PC-3 (cell line): Measurements from ENCODE around the gene MRPS9. TPM values are rescaled to one million over a fixed set of nuclear protein-coding genes. Genes with fewer than 3 reads are reported as not detected.

Experiments used
- ATAC-seq: fragments of 200-7000 bp; cut with Tn5 transposase; 2 replicates; pipeline ENCODE4 v1.9.1; 2020; ENCODE audit warnings: mild to moderate bottlenecking, moderate library complexity
- BruUV-seq: library from RNA; stranded (reverse); fragments of 400-500 nt; replicated peaks from 2 replicates; lab custom pipeline; 2021; lab: Mats Ljungman, UMichigan
- CTCF ChIA-PET: fragments of 300-600 bp; sonication (Branson Sonifier 250); formaldehyde crosslinking; loops from one replicate; lab custom pipeline; 2022; ENCODE audit warnings: antibody characterized with exemption; lab: Charles Lee
- POLR2A ChIA-PET: fragments of 300-600 bp; sonication (Branson Sonifier 250); formaldehyde crosslinking; loops from one replicate; lab custom pipeline; 2022; ENCODE audit warnings: antibody characterized with exemption; ENCODE audit not compliant: unreplicated experiment; lab: Charles Lee
- DNase-seq: peaks from one replicate; pipeline ENCODE4 v3.0.0-alpha.2; 2015
- H2AFZ ChIP-seq: fragments of 300-600 bp; sonication (generic); 2 replicates; pipeline ENCODE4 v1.6.0; 2016; ENCODE audit warnings: antibody characterized with exemption, low read length
- H3F3A ChIP-seq: fragments of 300-600 bp; sonication (generic); one replicate; pipeline ENCODE4 v1.6.0; 2017; ENCODE audit warnings: antibody characterized with exemption, low read length, control low read depth, mild to moderate bottlenecking; ENCODE audit not compliant: unreplicated experiment
- H3K27ac ChIP-seq: fragments of 300-600 bp; sonication (generic); 2 replicates; pipeline ENCODE4 v1.5.1; 2016; ENCODE audit warnings: mild to moderate bottlenecking, low read length
- H3K27me3 ChIP-seq: fragments of 300-600 bp; sonication (generic); 2 replicates; pipeline ENCODE4 v1.6.1; 2016; ENCODE audit warnings: low read length, mixed read lengths
- H3K36me3 ChIP-seq: fragments of 300-600 bp; sonication (generic); 2 replicates; pipeline ENCODE4 v1.6.1; 2016; ENCODE audit warnings: low read depth, mixed run types, low read length, mixed read lengths
- H3K4me1 ChIP-seq: fragments of 300-600 bp; sonication (generic); 2 replicates; pipeline ENCODE4 v1.5.1; 2016; ENCODE audit warnings: low read length; ENCODE audit not compliant: insufficient read depth
- H3K4me2 ChIP-seq: fragments of 300-600 bp; sonication (generic); 2 replicates; pipeline ENCODE4 v1.6.0; 2016; ENCODE audit warnings: low read length
- H3K4me3 ChIP-seq: fragments of 300-600 bp; sonication (generic); 2 replicates; pipeline ENCODE4 v1.5.1; 2016; ENCODE audit warnings: mild to moderate bottlenecking, low read length, mixed read lengths
- H3K79me2 ChIP-seq: fragments of 300-600 bp; sonication (generic); 2 replicates; pipeline ENCODE4 v1.6.1; 2017; ENCODE audit warnings: low read length, mixed read lengths
- H3K9ac ChIP-seq: fragments of 300-600 bp; sonication (generic); 2 replicates; pipeline ENCODE4 v1.6.0; 2016; ENCODE audit warnings: mild to moderate bottlenecking, low read length
- H3K9me2 ChIP-seq: fragments of 300-600 bp; sonication (generic); replicated peaks from 2 replicates; pipeline ENCODE4 v1.6.1; 2016; ENCODE audit warnings: mixed run types, low read length, mixed read lengths
- H3K9me3 ChIP-seq: fragments of 300-600 bp; sonication (generic); 2 replicates; pipeline ENCODE4 v1.6.1; 2016; ENCODE audit warnings: low read length, mixed read lengths
- H4K20me1 ChIP-seq: fragments of 300-600 bp; sonication (generic); 2 replicates; pipeline ENCODE4 v1.6.1; 2016; ENCODE audit warnings: low read length, mixed read lengths
- EZH2 ChIP-seq: fragments of 300-600 bp; sonication (generic); IDR thresholded peaks from one replicate; pipeline ENCODE4 v1.6.1; 2017; ENCODE audit warnings: antibody characterized with exemption, mild to moderate bottlenecking, low read length; ENCODE audit not compliant: unreplicated experiment
- EZH2phosphoT487 ChIP-seq: fragments of 300-600 bp; sonication (generic); IDR thresholded peaks from 2 replicates; pipeline ENCODE4 v1.6.1; 2018; ENCODE audit warnings: mild to moderate bottlenecking, antibody characterized with exemption, low read length, borderline replicate concordance
- intact Hi-C: fragments of 100-400 bp; cut with micrococcal nuclease; formaldehyde crosslinking; loops from 2 replicates; pipeline ENCODE4 v1.9.0; 2023
- total RNA-seq: library from RNA; depleted of rRNA; stranded (reverse); fragments of >200 nt; gene quantifications from 2 replicates; pipeline ENCODE4 v1.2.3, GENCODE V29; 2014
- TF ChIP-seq, protein P1 (sequence below): fragments of 300-600 bp; sonication (generic); conservative IDR thresholded peaks from 2 replicates; pipeline ENCODE4 v1.5.1; 2017; ENCODE audit warnings: antibody characterized with exemption, low read depth, mild to moderate bottlenecking, low read length

The MRPS9 gene
- total RNA-seq, 1 experiment from 2014 or later = 64.0 TPM

DNA sequence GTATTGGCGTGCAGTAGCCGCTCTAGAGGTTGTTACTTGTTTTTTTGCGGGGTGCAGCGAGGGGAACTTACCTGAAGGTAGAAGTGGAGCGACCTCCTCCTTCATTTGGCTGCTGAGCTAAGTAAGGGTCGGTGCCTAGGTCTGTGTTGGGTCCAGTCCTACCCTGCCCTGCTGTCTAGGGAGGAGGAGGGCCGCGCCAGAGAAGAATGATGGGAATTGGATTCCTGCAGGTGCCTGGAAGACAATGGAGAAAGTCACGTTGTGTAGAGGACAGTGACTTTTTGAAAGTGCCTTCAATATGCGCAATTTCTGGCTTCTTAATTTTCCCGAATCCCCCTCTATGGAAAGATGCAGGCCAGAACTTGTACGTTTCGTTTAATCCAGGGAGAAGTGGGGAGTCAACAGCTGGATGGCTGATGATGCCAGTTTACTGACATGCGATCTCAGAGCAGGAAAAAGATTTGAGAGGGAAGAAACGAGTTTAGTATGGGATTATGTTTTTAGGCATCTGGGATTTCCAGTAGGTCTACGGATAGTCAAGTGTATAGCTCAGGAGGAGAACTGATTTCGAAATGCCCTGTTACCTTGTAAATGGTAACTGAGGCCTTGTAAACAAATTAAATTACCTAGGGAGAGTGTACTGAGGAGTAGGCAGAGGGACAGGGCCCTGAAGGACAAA, 653 bp downstream of the MRPS9 start:
- peak overlapping the region; percentile 14 for H3K27ac ChIP-seq
- peaks cover 54% of the 10 kb centered on the region for H3K79me2 ChIP-seq
- H2AFZ ChIP-seq = peak overlapping the region; percentile 95
- H3K4me2 ChIP-seq = peak overlapping the region; percentile 88
- H3K4me1 ChIP-seq = peaks cover 20% of the 10 kb centered on the region
- H3K9me2 ChIP-seq = no peaks in the 10 kb centered on the region
- peak; percentile 4 for DNase-seq
- 0 out of 2 replicates have a peak, but pooled peaks cover 2% of the 10 kb centered on the region for H3K36me3 ChIP-seq
- H3K9ac ChIP-seq = peak overlapping the region; percentile 85
- TF ChIP-seq EZH2 = no peak
- TF ChIP-seq EZH2phosphoT487 = no peak
- TF ChIP-seq, protein P1, sequence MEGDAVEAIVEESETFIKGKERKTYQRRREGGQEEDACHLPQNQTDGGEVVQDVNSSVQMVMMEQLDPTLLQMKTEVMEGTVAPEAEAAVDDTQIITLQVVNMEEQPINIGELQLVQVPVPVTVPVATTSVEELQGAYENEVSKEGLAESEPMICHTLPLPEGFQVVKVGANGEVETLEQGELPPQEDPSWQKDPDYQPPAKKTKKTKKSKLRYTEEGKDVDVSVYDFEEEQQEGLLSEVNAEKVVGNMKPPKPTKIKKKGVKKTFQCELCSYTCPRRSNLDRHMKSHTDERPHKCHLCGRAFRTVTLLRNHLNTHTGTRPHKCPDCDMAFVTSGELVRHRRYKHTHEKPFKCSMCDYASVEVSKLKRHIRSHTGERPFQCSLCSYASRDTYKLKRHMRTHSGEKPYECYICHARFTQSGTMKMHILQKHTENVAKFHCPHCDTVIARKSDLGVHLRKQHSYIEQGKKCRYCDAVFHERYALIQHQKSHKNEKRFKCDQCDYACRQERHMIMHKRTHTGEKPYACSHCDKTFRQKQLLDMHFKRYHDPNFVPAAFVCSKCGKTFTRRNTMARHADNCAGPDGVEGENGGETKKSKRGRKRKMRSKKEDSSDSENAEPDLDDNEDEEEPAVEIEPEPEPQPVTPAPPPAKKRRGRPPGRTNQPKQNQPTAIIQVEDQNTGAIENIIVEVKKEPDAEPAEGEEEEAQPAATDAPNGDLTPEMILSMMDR = no peak
- ChIA-PET POLR2A (interaction anchor here (0.5 to 0.7 kb wide), 3 partner anchors 33 to 610 kb away, joined by 3 to 4 read pairs (median 3); no protein-coding TSS in a partner anchor), CTCF (no interaction called here)
- peaks cover 21% of the 10 kb centered on the region for H4K20me1 ChIP-seq
- peak; percentile 2 for ATAC-seq
- no peaks in the 10 kb centered on the region for H3K9me3 ChIP-seq
- intact Hi-C loops = loop anchor here (2.0 kb wide), 1 partner anchor 34 kb away; no protein-coding TSS in a partner anchor
- peak overlapping the region; percentile 91 for H3K4me3 ChIP-seq
- H3K27me3 ChIP-seq = no peaks in the 10 kb centered on the region
- BruUV-seq = TSS peak; percentile 64
- H3F3A ChIP-seq = no peaks in the 10 kb centered on the region

GRCh38 chr2:105039559-105039958, 1.7 kb downstream of the MRPS9 start:
- H3K4me3 ChIP-seq = peak overlapping the region; percentile 91; the same call in 1 of the 2 replicates
- H3K9me3 ChIP-seq = no peaks in the 10 kb centered on the region
- H2AFZ ChIP-seq = no peak overlapping the region
- peaks cover 18% of the 10 kb centered on the region for H3K4me1 ChIP-seq
- CTCF ChIA-PET = no interaction called here
- H3K36me3 ChIP-seq = 0 out of 2 replicates have a peak, but pooled peaks cover 2% of the 10 kb centered on the region
- H3K27me3 ChIP-seq = no peaks in the 10 kb centered on the region
- H3K79me2 ChIP-seq = peaks cover 54% of the 10 kb centered on the region
- H3F3A ChIP-seq = no peaks in the 10 kb centered on the region
- no peak for DNase-seq
- H3K4me2 ChIP-seq = peak overlapping the region; percentile 88
- H4K20me1 ChIP-seq = peaks cover 21% of the 10 kb centered on the region
- TF ChIP-seq EZH2phosphoT487 = no peak
- TF ChIP-seq EZH2 = no peak
- TF ChIP-seq, protein P1 = no peak
- H3K9me2 ChIP-seq = no peaks in the 10 kb centered on the region
- no peak overlapping the region for H3K27ac ChIP-seq
- no peak overlapping the region for H3K9ac ChIP-seq
- POLR2A ChIA-PET = no interaction called here
- no TSS peak for BruUV-seq
- ATAC-seq = no peak
- intact Hi-C loops = loop anchor here (2.0 kb wide), 1 partner anchor 35 kb away; no protein-coding TSS in a partner anchor

GRCh38 chr2:105042189-105042588, 4.3 kb downstream of the MRPS9 start:
- intact Hi-C loops = no loop called here
- Histone ChIP-seq H3K4me3 (no peak overlapping the region), H3K9me3 (no peaks in the 10 kb centered on the region), H3K9me2 (no peaks in the 10 kb centered on the region), H4K20me1 (peaks cover 21% of the 10 kb centered on the region), H3K79me2 (peaks cover 54% of the 10 kb centered on the region), H3K4me2 (no peak overlapping the region), H2AFZ (no peak overlapping the region), H3K36me3 (0 out of 2 replicates have a peak, but pooled peaks cover 4% of the 10 kb centered on the region), H3K27me3 (no peaks in the 10 kb centered on the region), H3F3A (no peaks in the 10 kb centered on the region), H3K27ac (no peak overlapping the region), H3K4me1 (peaks cover 13% of the 10 kb centered on the region), H3K9ac (no peak overlapping the region)
- TF ChIP-seq EZH2 (no peak), EZH2phosphoT487 (no peak)
- TF ChIP-seq, protein P1 = no peak
- DNase-seq (no peak), ATAC-seq (no peak)
- POLR2A ChIA-PET = interaction anchor here (0.6 kb wide), 2 partner anchors 27 to 57 kb away, joined by 3 read pairs; no protein-coding TSS in a partner anchor
- no TSS peak for BruUV-seq
- CTCF ChIA-PET = no interaction called here
